HG02642 (cell line): ENCODE measurements around the gene GHRH.
A peak's percentile ranks its signal among the peaks of the same experiment; 100 is the strongest.

Experiments
- ATAC-seq: cut with Tn5 transposase; IDR thresholded peaks from one replicate; pipeline ENCODE4 v1.9.1; 2021; ENCODE audit warnings: mild to moderate bottlenecking; ENCODE audit not compliant: unreplicated experiment, poor library complexity

Gene GHRH, protein sequence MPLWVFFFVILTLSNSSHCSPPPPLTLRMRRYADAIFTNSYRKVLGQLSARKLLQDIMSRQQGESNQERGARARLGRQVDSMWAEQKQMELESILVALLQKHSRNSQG

DNA sequence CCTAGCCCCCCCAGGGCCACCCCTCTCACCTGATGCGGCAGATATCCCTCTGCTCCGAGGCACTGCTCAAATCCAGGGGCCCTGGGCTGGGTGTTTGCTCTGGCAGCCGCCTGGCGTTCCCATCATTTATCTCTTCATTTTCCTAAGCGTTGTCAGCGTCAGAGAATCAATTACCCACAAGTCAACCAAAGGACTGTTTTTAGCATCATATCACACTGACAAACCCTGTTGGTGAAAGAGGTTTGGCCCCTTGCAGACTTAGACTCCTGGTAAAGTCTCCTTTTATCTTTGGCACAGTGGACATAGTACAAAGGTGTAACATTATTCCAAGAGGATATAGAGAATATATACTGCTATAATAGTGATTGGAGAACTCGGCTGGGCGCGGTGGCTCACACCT lies at the start of gene GHRH:
TSS of gene GHRH (minus strand) at position 101 of the 400 bp plus-strand sequence. CDS start 4,925 bp downstream, outside the sequence.
- no peak for ATAC-seq

DNA sequence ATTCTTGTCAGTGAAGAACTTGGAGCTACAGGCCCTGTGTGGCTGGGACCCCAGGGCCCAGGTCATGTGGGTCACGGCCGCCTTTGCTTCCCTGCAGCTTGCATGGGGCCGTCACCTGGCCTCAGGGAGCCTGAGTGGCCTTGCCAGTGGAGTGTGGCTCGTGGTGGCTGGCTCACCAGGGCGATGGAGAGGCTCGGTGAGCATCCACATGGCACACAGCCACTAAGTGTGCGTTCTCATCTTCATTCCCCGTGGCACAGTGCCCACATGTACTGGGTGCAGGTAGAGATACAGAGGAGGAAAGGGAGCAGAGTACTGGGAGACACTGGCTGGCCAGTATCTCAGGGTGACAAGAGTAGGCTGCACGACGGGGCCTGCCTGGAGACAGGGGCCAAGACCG lies 49.3 kb upstream of the GHRH start:
- no peak for ATAC-seq

- ATAC-seq: no peak
Measured at GRCh38 chr20:37309936-37310590, 48.4 kb upstream of the GHRH start.

DNA sequence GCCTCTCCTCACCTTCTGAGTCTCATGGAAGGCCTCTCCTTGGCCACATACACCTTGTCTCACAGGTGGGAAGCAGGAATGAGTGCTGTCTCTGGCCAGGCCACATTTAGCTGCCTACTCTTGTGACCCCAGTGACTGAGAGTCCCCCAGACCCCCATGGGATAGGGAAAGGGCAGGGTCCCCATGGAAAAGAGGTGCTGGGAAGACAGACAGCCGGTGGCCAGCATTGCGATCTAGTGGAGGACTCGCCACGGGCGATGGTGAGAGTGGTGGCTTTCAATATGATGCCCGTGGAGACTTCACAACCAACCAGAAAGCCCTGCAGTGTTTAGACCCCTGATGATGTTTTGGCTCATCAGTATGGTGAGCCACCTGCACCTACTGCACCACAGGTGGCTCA lies 47.7 kb upstream of the GHRH start:
- ATAC-seq: no peak

GRCh38 chr20:37308086-37309050 lies 46.8 kb upstream of the GHRH start:
- ATAC-seq: peak; percentile 89

DNA sequence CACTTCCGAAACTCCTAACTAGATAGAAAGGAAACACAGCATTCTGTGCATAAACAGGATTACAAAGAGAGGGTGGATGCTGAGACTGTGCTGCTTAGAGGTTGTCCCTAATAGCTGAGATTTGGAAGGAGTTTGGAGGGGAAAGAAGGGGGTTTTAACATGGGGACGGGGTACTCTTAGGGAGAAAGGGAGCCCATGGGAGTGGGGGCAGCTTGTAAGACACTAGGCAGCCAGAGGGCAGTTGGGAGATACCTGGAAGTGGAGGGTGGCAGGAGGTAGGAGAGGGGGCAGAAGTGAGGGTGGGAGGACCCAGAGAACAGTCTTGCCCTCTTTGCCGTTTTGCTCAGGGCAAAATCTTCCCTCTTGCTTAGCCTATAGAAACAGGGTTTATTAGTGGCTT lies 44.2 kb upstream of the GHRH start:
- ATAC-seq: no peak

GRCh38 chr20:37305079-37305478 lies 43.5 kb upstream of the GHRH start:
- no peak for ATAC-seq

GRCh38 chr20:37303637-37304036 lies 42.0 kb upstream of the GHRH start:
- no peak for ATAC-seq

DNA sequence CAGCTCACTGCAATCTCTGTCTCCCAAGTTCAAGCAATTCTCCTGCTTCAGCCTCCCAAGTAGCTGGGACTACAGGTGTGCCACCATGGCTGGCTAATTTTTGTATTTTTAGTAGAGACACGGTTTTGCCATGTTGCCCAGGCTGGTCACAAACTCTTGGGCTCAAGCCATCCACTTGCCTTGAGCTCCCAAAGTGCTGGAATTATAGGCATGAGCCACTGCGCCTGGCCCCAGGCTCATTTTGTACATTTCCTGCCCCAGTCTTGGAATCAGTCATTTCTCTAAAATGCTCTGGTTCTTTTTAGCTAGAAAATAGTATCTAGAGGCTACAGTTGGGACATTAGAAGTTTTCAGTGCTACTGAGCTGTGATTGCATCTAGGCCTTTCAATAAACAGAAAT lies 41.4 kb upstream of the GHRH start:
- no peak for ATAC-seq

DNA sequence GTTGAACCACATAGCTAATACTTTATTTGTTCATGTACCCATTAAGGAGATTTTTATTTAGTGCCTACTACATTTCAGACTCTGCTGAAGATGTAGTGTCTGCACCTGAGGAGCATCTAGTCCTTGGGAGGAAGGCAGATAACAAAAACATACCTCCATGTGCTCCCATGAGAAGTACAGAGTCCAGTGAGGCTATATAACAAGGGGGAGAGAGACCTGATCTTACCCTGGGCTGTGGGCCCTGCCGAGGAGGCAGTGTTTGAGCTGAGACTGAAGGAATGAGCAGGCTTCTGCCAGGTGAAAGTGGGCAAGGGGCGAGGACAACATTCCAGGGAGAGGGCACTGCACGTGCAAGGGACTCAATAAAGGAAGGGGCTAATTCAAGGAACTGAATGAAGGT lies 39.9 kb upstream of the GHRH start:
- ATAC-seq: no peak

GRCh38 chr20:37301120-37301519 lies 39.5 kb upstream of the GHRH start:
- ATAC-seq: no peak

- no peak for ATAC-seq
Measured at GRCh38 chr20:37299718-37300528, 38.3 kb upstream of the GHRH start.

GRCh38 chr20:37298190-37298939 lies 36.8 kb upstream of the GHRH start:
- ATAC-seq: peak; percentile 42

GRCh38 chr20:37297066-37297736 lies 35.6 kb upstream of the GHRH start:
- no peak for ATAC-seq

- no peak for ATAC-seq
Measured at GRCh38 chr20:37296371-37296770, 34.8 kb upstream of the GHRH start.

DNA sequence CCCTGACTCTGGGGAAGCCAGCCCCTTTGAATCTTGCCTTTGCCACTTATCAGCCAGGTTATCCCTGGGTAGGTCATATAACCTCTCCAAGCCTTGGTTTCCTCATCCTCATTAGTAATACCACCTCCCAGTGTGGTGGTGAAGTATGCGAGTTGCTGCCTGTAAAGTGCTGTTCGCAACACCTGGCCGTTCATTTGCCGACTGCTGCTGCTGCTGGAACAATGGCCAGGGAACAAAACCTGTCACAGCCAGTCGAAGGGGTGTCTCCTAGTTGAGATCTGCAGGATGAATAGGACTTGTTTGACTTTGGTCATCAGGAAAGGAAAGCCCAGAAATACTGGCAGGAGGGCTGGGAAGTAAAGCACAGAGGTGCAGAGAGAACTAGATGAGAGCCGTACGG lies 34.0 kb upstream of the GHRH start:
- no peak for ATAC-seq

- ATAC-seq: no peak
Measured at GRCh38 chr20:37295001-37295400, 33.4 kb upstream of the GHRH start.

GRCh38 chr20:37294262-37294981 lies 32.8 kb upstream of the GHRH start:
- no peak for ATAC-seq
